SK-N-SH treated with all-trans-retinoic acid at 6 μM for 48 hours (cell line): ENCODE results near the gene SUGCT.

Source experiments
- ATAC-seq: fragments of 200-7000 bp; cut with Tn5 transposase; 3 replicates; pipeline ENCODE4 v1.9.1; 2020; ENCODE audit warnings: mild to moderate bottlenecking, moderate library complexity
- ARNTL ChIP-seq: fragments of 450-650 bp; formaldehyde crosslinking; IDR thresholded peaks from 2 replicates; pipeline ENCODE4 v1.5.0; 2020; ENCODE audit warnings: low read depth, mild to moderate bottlenecking, moderate library complexity, borderline replicate concordance
- CREB5 ChIP-seq: fragments of 250-450 bp; sonication (Bioruptor Pico); IDR thresholded peaks from 2 replicates; pipeline ENCODE4 v1.5.1; 2020; ENCODE audit warnings: low read depth, mild to moderate bottlenecking, moderate library complexity
- CSDC2 ChIP-seq: fragments of 250-450 bp; sonication (Bioruptor Pico); IDR thresholded peaks from 2 replicates; pipeline ENCODE4 v1.5.0; 2020; ENCODE audit warnings: mild to moderate bottlenecking, moderate library complexity
- CSRNP3 ChIP-seq: fragments of 250-450 bp; sonication (Bioruptor Pico); IDR thresholded peaks from 2 replicates; pipeline ENCODE4 v1.5.1; 2021; ENCODE audit warnings: mild to moderate bottlenecking, moderate library complexity
- GLIS3 ChIP-seq: fragments of 250-450 bp; sonication (Bioruptor Pico); IDR thresholded peaks from 2 replicates; pipeline ENCODE4 v1.5.0; 2020; ENCODE audit warnings: mild to moderate bottlenecking, moderate library complexity
- ISL1 ChIP-seq: fragments of 250-450 bp; sonication (Bioruptor Pico); IDR thresholded peaks from 2 replicates; pipeline ENCODE4 v2.1.2; 2022; ENCODE audit warnings: mild to moderate bottlenecking, moderate library complexity
- OSR1 ChIP-seq: fragments of 250-450 bp; sonication (Bioruptor Pico); IDR thresholded peaks from 2 replicates; pipeline ENCODE4 v1.8.0; 2022; ENCODE audit warnings: moderate library complexity, mild to moderate bottlenecking, inconsistent platforms
- PATZ1 ChIP-seq: fragments of 250-450 bp; sonication (Bioruptor Pico); IDR thresholded peaks from 2 replicates; pipeline ENCODE4 v1.8.0; 2020; ENCODE audit warnings: mild to moderate bottlenecking, moderate library complexity, borderline replicate concordance
- PPARA ChIP-seq: fragments of 250-450 bp; sonication (Bioruptor Pico); IDR thresholded peaks from 2 replicates; pipeline ENCODE4 v1.5.0; 2020; ENCODE audit warnings: mild to moderate bottlenecking, borderline replicate concordance
- TCF4 ChIP-seq: fragments of 250-450 bp; sonication (Bioruptor Pico); IDR thresholded peaks from 2 replicates; pipeline ENCODE4 v1.8.0; 2021; ENCODE audit warnings: mild to moderate bottlenecking, moderate library complexity, borderline replicate concordance
- TSHZ2 ChIP-seq: fragments of 250-450 bp; sonication (Bioruptor Pico); IDR thresholded peaks from 2 replicates; pipeline ENCODE4 v1.5.0; 2020; ENCODE audit warnings: mild to moderate bottlenecking, moderate library complexity
- ZC3H10 ChIP-seq: fragments of 250-450 bp; sonication (Bioruptor Pico); IDR thresholded peaks from 2 replicates; pipeline ENCODE4 v1.5.1; 2021; ENCODE audit warnings: mild to moderate bottlenecking, moderate library complexity
- ZFP3 ChIP-seq: fragments of 250-450 bp; sonication (Bioruptor Pico); IDR thresholded peaks from 2 replicates; pipeline ENCODE4 v1.5.0; 2020; ENCODE audit warnings: mild to moderate bottlenecking, moderate library complexity
- ZNF565 ChIP-seq: fragments of 450-650 bp; formaldehyde crosslinking; conservative IDR thresholded peaks from 2 replicates; pipeline ENCODE4 v1.5.0; 2020; ENCODE audit warnings: low read depth, mild to moderate bottlenecking, moderate library complexity
- ZNF70 ChIP-seq: fragments of 450-650 bp; formaldehyde crosslinking; IDR thresholded peaks from 2 replicates; pipeline ENCODE4 v1.5.0; 2020; ENCODE audit warnings: mild to moderate bottlenecking, moderate library complexity

Gene SUGCT

GRCh38 chr7:40432046-40432445 lies 297.2 kb downstream of the SUGCT start:
- no peak for ATAC-seq
- TF ChIP-seq TSHZ2: no peak
- no peak for TF ChIP-seq CSDC2
- no peak for TF ChIP-seq ZNF565 (CRISPR knock-in tag)
- no peak for TF ChIP-seq PATZ1 (CRISPR knock-in tag)
- TF ChIP-seq ARNTL (CRISPR knock-in tag): no peak
- no peak for TF ChIP-seq TCF4
- TF ChIP-seq CSRNP3 (CRISPR knock-in tag): no peak
- TF ChIP-seq ZFP3: no peak
- no peak for TF ChIP-seq ZNF70 (CRISPR knock-in tag)
- no peak for TF ChIP-seq PPARA (CRISPR knock-in tag)
- TF ChIP-seq GLIS3: no peak

GRCh38 chr7:40436710-40437109 lies 301.9 kb downstream of the SUGCT start:
- TF ChIP-seq TCF4 (no peak), TSHZ2 (no peak)
- no peak for ATAC-seq

GRCh38 chr7:40437498-40437897 lies 302.7 kb downstream of the SUGCT start:
- peak; percentile 97 for ATAC-seq
- TF ChIP-seq CREB5 (CRISPR knock-in tag): peak; percentile 52; the same call in 1 of the 2 replicates
- peak; percentile 86 for TF ChIP-seq ISL1 (CRISPR knock-in tag)
- TF ChIP-seq ZC3H10: 0 out of 2 replicates have a peak, but pooled peaks have one; percentile 40
- TF ChIP-seq OSR1: no peak
- TF ChIP-seq PATZ1 (CRISPR knock-in tag): 0 out of 2 replicates have a peak, but pooled peaks have one; percentile 18
- no peak for TF ChIP-seq CSRNP3 (CRISPR knock-in tag)
- peak; percentile 68; the same call in 1 of the 2 replicates for TF ChIP-seq ZFP3
